HUES64 (cell line): ENCODE results near the gene MARCHF4.

Experiments used
- H3K27ac ChIP-seq: 2 replicates; pipeline ENCODE4 v1.7.0; 2013; ENCODE audit warnings: low read depth, low read length, inconsistent platforms
- H3K27me3 ChIP-seq: 2 replicates; pipeline ENCODE4 v1.6.1; 2013; ENCODE audit warnings: mild to moderate bottlenecking, low read length; ENCODE audit not compliant: insufficient read depth
- H3K36me3 ChIP-seq: 2 replicates; pipeline ENCODE4 v1.6.1; 2013; ENCODE audit warnings: mild to moderate bottlenecking, low read length; ENCODE audit not compliant: insufficient read depth
- H3K4me1 ChIP-seq: 2 replicates; pipeline ENCODE4 v1.6.1; 2013; ENCODE audit warnings: mild to moderate bottlenecking, low read length, moderate library complexity; ENCODE audit not compliant: insufficient read depth
- H3K4me3 ChIP-seq: 2 replicates; pipeline ENCODE4 v1.5.1; 2013; ENCODE audit warnings: mild to moderate bottlenecking, low read length, moderate library complexity
- H3K9ac ChIP-seq: 2 replicates; pipeline ENCODE4 v1.6.1; 2013; ENCODE audit warnings: mild to moderate bottlenecking, low read depth, low read length
- H3K9me3 ChIP-seq: 2 replicates; pipeline ENCODE4 v1.6.1; 2013; ENCODE audit warnings: low read depth, low read length; ENCODE audit not compliant: insufficient read depth
- WGBS: fragments of 150-250, 120-280 bp; methylation state at CpG from one replicate; pipeline ENCODE4 v1.1.7; 2013; ENCODE audit warnings: missing lambda C conversion rate; 5-methylcytosine and 5-hydroxymethylcytosine counted together

MARCHF4 gene

DNA sequence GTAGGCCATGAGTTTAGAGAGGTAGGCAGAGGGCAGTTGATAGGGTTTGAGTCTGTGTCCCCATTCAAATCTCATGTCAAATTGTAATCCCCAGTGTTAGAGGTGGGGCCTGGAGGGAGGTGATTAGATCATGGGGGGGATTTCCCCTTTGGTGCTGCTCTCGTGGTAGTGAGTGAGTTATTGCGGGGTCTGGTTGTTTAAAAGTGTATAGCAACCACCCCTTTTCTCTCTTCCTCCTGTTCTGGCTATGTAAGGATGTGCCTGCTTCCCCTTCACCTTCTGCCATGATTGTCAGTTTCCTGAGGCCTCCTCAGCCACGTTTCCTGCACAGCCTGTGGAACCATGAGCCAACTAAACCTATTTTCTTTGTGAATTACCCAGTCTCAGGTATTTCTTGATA is 25.5 kb downstream of the MARCHF4 start:
- Histone ChIP-seq H3K4me1 (peaks cover 35% of the 10 kb centered on the region), H3K36me3 (no peaks in the 10 kb centered on the region), H3K4me3 (no peak overlapping the region), H3K27ac (no peak overlapping the region), H3K27me3 (no peaks in the 10 kb centered on the region), H3K9me3 (no peaks in the 10 kb centered on the region), H3K9ac (no peak overlapping the region)
- WGBS: 78% methylated on average over 2 of the region's 3 CpGs

DNA sequence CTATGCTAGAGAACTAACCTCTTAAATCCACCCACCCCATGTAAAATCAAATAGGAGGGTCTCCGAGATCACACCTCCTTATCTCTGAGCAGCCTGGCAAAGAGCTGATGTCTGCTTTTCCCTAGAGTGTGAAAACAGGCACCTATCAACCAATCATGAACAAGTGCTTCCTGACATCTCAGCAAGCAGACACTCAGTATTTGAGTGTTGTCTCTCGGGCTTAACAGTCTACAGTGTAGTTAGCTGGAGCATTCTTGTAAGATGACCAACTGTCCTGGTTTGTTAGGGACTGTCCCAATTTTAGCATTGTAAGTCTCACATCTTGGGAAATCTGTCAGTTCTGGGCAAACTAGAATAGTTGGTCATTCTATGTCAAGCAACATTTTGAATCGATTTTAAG is 26.4 kb downstream of the MARCHF4 start:
- Histone ChIP-seq H3K9ac (no peak overlapping the region), H3K9me3 (no peaks in the 10 kb centered on the region), H3K27me3 (no peaks in the 10 kb centered on the region), H3K4me1 (peaks cover 44% of the 10 kb centered on the region), H3K27ac (no peak overlapping the region), H3K36me3 (no peaks in the 10 kb centered on the region), H3K4me3 (no peak overlapping the region)
- WGBS: 65% methylated on average over 3 of the region's 3 CpGs

DNA sequence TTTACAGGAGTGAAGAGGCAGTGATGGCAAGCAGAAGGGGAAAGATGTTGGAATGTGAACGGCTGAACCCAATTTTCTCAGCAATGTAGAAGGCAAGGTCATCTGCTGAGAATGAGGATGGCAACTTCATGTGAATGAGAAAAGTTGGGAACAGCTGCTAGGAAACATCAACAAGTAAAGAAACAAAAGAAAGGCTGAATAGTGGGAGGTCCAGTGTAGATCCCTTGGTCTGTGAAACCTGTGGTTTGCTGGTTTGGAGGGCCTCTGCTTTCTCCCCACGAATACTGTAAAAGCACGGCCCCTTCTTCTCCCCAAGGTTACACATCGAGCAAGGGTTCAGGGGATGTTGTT is 27.4 kb downstream of the MARCHF4 start:
- no peak overlapping the region for H3K27ac ChIP-seq
- H3K27me3 ChIP-seq: no peaks in the 10 kb centered on the region
- no peaks in the 10 kb centered on the region for H3K9me3 ChIP-seq
- peaks cover 53% of the 10 kb centered on the region for H3K4me1 ChIP-seq
- WGBS: 29% methylated on average over 4 of the region's 4 CpGs
- H3K4me3 ChIP-seq: no peak overlapping the region
- H3K9ac ChIP-seq: no peak overlapping the region
- no peaks in the 10 kb centered on the region for H3K36me3 ChIP-seq

DNA sequence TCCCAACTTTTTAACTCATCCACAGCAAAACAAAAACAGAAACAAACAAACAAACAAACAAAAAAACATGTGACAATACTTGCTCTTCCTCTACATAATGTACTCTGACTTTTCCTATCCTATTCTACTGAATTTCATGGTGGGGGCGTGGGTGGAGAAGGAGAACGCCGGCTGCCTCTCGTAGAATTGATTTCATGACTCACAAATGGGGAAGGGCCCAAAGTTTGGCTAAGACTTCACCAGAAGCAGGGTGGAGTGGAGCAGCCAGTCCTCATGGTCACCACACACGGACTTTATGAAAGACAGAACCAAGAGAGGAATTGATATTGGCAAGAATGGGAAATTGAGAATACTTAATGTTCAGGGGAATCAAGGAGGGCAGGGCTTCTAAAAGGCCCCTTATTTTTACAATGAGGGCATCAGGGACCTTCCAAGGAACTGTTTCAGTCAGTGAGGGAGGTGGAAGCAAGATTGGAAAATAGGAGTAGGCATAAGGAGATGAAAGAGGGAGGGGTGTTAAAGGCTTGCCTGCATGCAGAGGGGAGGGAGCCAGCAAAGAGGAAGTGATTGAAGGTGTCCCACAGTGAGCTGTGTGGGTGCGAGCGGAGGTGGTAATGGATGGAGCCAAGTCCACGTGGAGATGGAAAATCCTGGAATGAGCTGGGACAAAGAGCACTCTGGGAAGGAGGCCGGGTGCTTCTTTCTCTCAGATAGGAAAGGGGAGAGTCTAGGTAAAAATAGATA is 27.9 kb downstream of the MARCHF4 start:
- H3K4me1 ChIP-seq: peaks cover 53% of the 10 kb centered on the region

DNA sequence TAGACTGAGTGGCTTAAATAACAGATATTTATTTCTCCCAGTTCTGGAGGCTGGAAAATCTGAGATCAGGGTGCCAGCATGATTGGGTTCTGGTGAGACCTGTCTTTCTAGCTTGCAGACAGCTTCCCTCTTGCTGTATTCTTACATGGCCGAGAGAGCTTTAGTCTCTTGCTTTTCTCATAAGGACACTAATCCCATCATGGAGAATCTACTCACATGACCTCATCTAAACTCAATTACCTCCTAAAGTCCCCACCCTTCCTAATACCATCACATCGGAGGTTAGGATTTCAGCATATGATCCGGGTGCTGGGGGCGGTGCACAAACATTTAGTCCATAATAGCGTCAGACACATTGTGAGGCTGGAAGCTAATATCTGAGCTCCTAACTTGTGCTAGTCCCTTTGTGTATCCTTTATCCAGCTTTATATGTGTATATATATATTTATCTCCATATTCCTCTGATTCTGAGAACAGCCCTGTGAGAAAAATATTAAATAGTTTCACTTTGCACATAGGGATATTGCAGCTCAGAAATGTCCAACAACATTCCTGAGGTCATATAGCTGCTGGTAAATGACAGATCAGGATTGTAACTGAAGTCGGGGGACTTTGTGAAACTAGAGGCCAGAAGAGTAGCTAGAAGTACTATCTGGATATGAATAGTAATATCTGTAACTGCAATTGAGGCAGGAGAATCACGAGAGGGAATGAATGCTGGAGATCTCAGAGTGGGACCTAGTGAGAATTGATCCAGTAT is 28.9 kb downstream of the MARCHF4 start:
- Histone ChIP-seq H3K9ac (no peak overlapping the region), H3K27me3 (no peaks in the 10 kb centered on the region), H3K36me3 (no peaks in the 10 kb centered on the region), H3K4me1 (peaks cover 49% of the 10 kb centered on the region), H3K4me3 (no peak overlapping the region), H3K9me3 (no peaks in the 10 kb centered on the region), H3K27ac (no peak overlapping the region)
- WGBS: 91% methylated on average over 7 of the region's 7 CpGs

More for the DNA sequence above, 27.9 kb downstream of the MARCHF4 start:
- Histone ChIP-seq H3K4me3 (no peak overlapping the region), H3K27ac (no peak overlapping the region), H3K9me3 (no peaks in the 10 kb centered on the region), H3K9ac (no peak overlapping the region), H3K36me3 (no peaks in the 10 kb centered on the region), H3K27me3 (no peaks in the 10 kb centered on the region)
- 59% methylated on average over 9 of the region's 9 CpGs for WGBS

DNA sequence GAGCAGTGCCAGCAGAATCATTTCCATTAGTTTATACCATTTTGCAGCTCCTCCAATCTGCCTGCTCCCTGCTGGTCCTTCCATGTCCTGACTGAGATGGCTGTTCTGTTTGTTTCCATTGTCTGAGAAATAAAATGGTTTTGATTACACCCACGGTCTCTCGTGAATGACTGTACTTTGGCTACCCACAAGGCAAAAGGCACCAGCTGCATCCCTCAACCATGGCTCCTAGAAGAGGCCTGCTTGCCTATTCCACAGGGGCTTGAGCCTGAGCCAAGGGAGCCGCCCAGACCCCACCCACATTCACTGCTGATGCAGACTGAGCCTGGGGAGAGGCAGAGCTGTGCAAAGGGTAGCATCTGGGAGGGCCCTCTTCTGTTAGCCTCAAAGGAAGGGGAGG is 31.2 kb downstream of the MARCHF4 start:
- H3K9me3 ChIP-seq: no peaks in the 10 kb centered on the region
- 71% methylated on average over 3 of the region's 3 CpGs for WGBS
- no peaks in the 10 kb centered on the region for H3K36me3 ChIP-seq
- no peak overlapping the region for H3K27ac ChIP-seq
- H3K4me3 ChIP-seq: no peak overlapping the region
- peaks cover 49% of the 10 kb centered on the region for H3K4me1 ChIP-seq
- H3K9ac ChIP-seq: no peak overlapping the region
- H3K27me3 ChIP-seq: no peaks in the 10 kb centered on the region

DNA sequence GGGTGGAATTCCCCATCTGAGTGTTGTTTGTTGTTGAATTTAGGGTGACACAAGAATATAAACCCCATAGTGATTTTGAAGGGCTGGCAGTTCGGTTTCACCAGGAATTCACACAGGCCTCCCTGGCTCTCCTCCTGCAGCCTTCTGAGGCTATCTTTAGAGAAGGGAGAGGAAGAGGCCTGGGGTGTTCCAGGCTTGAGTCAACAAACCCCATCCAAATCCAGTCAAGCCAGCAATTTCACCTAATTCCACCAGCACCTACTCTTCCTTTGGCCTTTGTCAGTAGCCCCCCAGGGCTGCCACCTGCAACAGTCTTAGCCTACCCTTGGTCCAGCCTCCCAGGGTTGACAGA is 32.0 kb downstream of the MARCHF4 start:
- 29% methylated on average over 1 of the region's 1 CpG for WGBS

DNA sequence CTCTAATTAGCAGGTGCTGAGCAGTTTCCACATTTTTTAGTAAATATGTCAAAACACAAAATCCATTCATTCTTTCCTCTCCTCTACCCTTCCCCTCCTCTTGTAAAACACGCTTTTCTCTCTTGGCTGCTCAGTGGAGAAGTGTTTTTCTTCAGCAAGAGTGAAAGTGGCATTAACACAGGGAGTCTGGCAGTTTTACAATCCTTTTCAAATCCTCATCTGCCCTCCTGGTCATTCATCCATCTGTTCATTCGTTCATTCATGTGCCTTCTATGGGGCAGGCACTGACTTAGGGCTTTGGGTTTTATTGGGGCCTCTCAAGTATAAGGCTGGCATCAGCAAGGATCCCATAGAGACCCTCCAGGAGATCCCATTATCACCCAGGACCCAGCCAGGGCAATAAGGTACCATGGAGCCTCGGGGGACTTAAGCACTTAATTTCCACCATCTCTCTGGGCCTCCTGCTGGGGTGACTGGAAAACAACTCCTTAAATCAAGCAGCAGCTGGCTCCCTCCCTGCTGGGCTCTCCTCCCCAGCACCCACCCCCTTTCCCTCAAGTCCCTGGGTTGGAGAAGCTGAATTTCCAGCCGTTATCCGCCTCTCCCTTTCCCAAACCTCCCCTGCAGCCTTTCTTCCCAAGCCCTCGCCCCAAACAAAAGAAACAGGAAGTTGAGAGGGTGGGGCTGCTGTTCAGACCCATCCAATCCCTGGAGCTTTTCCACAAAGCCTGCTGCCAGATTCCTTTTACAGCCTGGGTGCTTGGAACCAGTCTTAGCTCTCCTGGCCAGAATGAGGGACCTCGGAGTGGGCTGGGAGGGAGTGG is 32.6 kb downstream of the MARCHF4 start:
- no peaks in the 10 kb centered on the region for H3K27me3 ChIP-seq
- peak overlapping the region; percentile 34; the same call in 1 of the 2 replicates for H3K9ac ChIP-seq
- no peaks in the 10 kb centered on the region for H3K9me3 ChIP-seq
- H3K4me3 ChIP-seq: peak overlapping the region; percentile 16
- H3K27ac ChIP-seq: peak overlapping the region; percentile 80
- no peaks in the 10 kb centered on the region for H3K36me3 ChIP-seq
- WGBS: 18% methylated on average over 7 of the region's 7 CpGs
- H3K4me1 ChIP-seq: peaks cover 36% of the 10 kb centered on the region

More for the DNA sequence above, 32.0 kb downstream of the MARCHF4 start:
- H3K27me3 ChIP-seq: no peaks in the 10 kb centered on the region
- no peak overlapping the region for H3K4me3 ChIP-seq
- 0 out of 2 replicates have a peak overlapping the region, but pooled peaks have one; percentile 11 for H3K9ac ChIP-seq
- peaks cover 42% of the 10 kb centered on the region for H3K4me1 ChIP-seq
- H3K9me3 ChIP-seq: no peaks in the 10 kb centered on the region
- H3K27ac ChIP-seq: peak overlapping the region; percentile 80
- H3K36me3 ChIP-seq: no peaks in the 10 kb centered on the region

DNA sequence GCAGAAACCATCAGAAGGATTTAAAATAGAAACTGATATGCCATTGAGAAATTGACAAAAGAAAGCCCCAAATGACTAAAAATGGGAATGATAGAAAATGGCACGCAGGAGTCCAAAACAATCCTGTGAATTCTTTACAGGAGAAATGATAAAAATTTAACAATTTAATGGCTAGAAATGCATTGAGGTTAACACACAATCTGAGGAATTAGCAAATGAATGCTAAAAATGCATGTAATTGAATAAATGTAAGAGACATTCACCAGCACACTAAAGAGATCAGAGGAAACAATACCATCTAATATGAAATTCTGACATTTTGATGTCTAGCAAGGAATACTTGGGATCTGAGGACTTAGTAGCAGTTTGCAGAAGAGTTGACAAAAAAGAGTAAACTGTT is 37.0 kb downstream of the MARCHF4 start:
- H3K36me3 ChIP-seq: no peaks in the 10 kb centered on the region
- no peak overlapping the region for H3K9ac ChIP-seq
- H3K9me3 ChIP-seq: peaks cover 3% of the 10 kb centered on the region; the same call in 1 of the 2 replicates
- no peak overlapping the region for H3K4me3 ChIP-seq
- no peak overlapping the region for H3K27ac ChIP-seq
- 86% methylated on average over 1 of the region's 1 CpG for WGBS
- peaks cover 13% of the 10 kb centered on the region for H3K4me1 ChIP-seq
- no peaks in the 10 kb centered on the region for H3K27me3 ChIP-seq

DNA sequence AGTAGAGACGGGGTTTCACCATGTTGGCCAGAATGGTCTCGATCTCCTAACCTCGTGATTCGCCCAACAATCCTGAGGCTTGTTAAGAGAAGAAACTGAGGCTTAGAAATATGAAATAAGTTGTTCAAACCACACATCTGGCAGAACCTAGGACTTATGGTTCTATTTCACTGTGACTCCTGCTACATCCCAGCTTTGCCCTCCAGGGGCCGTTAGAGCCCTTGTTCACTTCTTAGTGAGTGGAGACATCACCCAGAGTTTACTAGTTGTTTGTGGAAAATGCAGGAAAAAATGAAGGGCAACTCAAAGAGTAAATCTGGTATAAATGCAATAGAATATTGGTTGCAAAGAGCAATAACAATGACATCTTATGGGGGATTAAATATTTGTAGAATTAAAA is 43.9 kb downstream of the MARCHF4 start:
- Histone ChIP-seq H3K4me3 (no peak overlapping the region), H3K27me3 (no peaks in the 10 kb centered on the region), H3K4me1 (peaks cover 6% of the 10 kb centered on the region; the same call in 1 of the 2 replicates), H3K36me3 (no peaks in the 10 kb centered on the region), H3K9me3 (peaks cover 3% of the 10 kb centered on the region; the same call in 1 of the 2 replicates), H3K9ac (no peak overlapping the region), H3K27ac (no peak overlapping the region)
- 87% methylated on average over 5 of the region's 5 CpGs for WGBS

DNA sequence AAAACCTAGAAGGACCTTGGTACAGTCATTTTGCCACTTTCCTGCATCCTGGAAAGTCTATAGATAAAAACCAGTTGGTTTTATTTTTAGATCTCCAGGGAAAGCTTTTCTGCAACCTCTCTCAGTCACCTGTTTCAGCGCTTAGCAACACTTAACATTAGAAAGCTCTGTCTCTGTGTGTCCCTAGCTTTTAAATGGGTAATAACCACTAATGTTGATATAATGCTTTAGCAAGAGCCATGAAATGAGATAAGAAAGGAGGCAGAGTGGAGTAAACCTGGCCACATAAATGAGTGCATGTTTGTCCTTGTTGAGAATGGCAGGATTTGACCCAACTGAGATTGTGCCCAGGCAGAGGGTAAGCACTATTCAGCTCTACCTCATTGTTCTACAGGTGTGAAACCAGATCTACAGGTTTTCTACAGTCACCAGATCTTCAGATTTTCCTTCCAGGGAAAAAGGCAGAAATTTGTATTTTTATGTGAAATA is 44.8 kb downstream of the MARCHF4 start:
- Histone ChIP-seq H3K36me3 (no peaks in the 10 kb centered on the region), H3K27ac (no peak overlapping the region), H3K4me3 (no peak overlapping the region), H3K9ac (no peak overlapping the region), H3K27me3 (no peaks in the 10 kb centered on the region), H3K9me3 (no peaks in the 10 kb centered on the region), H3K4me1 (peaks cover 6% of the 10 kb centered on the region; the same call in 1 of the 2 replicates)
- no CpG with 5 or more reads among the region's 1 CpG for WGBS
